Body of pancreas (tissue), 4 donors: Measurements from ENCODE around the gene ADCY7.

Experiments
- CTCF ChIP-seq, 7 experiments: fragments of 450-650 bp in 4 of 7; fragments of 200-600 bp in 3 of 7; sonication (generic) in 3 of 7; IDR thresholded peaks; one replicate each; pipeline ENCODE4 v1.5.1; 2016 to 2019; ENCODE audit warnings: antibody characterized with exemption in 7 of 7
- POLR2A ChIP-seq, 3 donors: fragments of 450-650 bp; IDR thresholded peaks; one replicate each; pipeline ENCODE4 v1.6.1; 2016; ENCODE audit warnings: antibody characterized with exemption in 3 of 3, mild to moderate bottlenecking in 2 of 3

- TF ChIP-seq CTCF (IDR thresholded peaks at IDR 0.05), result no peak
- no peak for TF ChIP-seq POLR2A (IDR thresholded peaks at IDR 0.05)
These were observed 18.3 kb upstream of the ADCY7 start for GRCh38 chr16:50247906-50248608.
